T-helper 1 cell treated with Interleukin-12 subunit alpha and Interleukin-12 subunit beta and Interleukin-4 antibody, amounts not matched to agents 30 ng/mL and 1 ng/mL, for 36 hours (primary cell): ENCODE results near the gene CLRN3. TPM values are rescaled to one million over a fixed set of nuclear protein-coding genes. Genes with fewer than 3 reads are reported as not detected.

Experiments
- intact Hi-C: fragments of 100-400 bp; cut with micrococcal nuclease; formaldehyde crosslinking; loops from one replicate; pipeline ENCODE4 v1.15.1; 2024
- total RNA-seq: library from RNA; stranded (reverse); gene quantifications from 2 replicates; pipeline ENCODE4 v1.2.3, GENCODE V29; 2022

CLRN3 gene
- total RNA-seq, 1 donor from 2014 or later = not detected

DNA sequence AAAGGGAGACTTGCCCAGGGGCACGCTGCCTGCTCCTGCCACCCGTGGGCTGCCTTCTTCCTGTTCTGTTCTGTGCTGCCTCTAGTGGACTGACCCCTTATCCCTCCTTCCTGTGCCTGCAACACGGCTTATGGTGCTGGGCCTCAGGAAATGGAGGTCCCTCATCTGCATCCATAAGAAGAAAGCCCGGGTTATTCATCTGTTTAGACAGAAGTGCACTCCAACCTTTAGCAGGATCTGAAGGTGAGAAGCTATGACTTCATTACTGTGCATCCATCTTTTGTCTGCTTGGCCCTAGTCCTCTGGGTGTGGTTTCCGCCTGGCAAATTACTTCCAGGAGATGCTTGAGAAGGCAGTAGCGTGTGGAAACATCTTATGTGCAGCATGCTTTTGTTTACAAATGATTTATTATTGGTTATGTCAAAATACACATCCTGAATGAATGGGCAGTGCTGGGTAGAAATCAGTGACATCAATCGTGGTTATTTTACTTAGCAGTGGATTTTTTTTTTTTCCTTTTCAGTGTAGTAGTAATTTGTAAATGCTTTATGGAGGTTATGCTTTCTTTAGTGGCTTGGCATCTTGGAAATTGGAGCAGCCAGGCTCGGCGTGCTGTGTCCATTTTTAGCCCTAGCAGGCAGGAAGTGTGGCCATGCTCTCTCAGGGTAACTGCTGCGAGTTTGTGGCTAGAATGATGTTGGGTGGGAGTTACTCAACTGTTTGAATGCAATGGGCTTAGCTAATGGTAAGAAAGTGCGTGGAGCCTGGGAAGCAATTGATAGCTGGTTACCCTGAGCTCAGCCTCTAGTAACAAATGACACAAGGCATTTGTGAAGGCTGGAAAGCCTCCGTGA is 26.9 kb upstream of the CLRN3 start:
- intact Hi-C loops = no loop called here

DNA sequence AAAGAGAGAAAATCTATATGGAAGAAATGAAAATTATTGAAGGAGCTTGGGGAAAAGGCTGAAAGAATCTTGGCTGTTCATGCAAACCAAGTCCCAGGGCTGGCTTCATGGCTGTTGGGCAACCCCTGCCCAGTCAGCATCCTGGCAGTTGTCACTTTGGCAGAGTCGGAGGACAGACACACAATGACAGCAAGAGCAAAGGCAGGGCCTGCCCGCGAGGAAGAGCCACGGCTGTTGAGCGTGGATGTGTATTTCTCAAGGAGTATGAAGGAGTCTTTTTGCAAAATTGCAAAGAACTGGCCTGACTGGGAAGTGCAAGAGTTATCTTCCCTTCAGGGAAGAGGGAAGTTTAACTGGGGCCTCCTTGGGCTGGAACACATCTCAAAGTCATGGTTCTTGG is 25.8 kb upstream of the CLRN3 start:
- intact Hi-C loops = no loop called here

DNA sequence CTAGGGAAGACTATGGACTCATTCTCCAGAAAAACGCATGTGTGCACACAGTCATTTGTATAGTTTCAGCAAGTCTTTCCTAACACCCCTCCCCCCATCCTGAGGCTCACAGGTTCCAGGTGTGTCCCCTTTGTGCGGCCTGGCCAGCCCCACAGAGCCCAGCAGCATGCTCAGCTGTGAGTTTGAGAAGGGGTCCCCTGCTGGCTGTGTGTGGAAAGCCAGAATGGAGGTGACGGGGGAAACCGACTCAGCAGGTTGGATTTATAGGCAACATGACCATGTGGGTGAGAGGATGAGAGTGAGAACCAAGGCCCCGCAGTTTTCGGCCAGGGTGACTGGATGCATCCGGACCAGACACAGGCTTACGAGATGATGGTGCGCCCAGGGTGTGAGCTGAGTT is 24.1 kb upstream of the CLRN3 start:
- intact Hi-C loops = no loop called here

DNA sequence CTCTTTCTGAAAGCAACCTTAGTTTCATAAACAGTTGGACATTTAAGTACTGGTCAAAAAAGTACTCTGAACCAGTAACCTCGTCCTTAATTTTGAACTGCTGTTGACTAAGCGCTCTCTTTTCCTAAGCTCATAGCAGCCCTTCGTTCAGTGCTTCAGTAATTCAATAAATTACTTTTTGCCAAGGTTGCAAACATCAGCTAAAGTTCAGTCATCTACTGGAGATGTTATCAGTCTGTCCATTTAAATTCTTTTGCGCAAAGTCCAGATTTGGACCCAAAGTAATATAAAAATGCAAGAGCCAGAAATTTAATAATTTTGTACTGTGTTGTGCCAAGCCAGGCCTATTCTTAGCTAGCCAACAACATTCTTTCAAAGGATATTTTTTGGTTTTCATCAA is 22.6 kb upstream of the CLRN3 start:
- intact Hi-C loops = no loop called here

DNA sequence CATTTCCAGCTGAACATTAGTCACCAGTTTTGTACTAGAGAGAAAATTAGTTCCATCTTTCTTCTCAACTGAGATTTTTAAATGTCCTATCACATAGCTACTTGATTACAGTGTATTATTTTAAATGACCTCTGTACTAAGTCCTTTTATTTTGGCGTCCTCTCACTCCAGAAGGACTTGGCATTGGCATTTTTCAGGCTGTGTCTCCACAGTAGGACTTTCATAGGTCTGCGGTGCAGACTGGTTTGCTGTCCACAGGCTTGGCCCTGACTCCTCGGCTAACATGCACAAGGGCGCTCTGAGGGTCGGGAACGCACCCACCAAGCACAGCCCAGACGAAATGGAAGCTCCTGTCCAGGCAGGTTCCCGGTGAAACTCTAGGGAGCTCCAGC is 20.6 kb upstream of the CLRN3 start:
- intact Hi-C loops = no loop called here

DNA sequence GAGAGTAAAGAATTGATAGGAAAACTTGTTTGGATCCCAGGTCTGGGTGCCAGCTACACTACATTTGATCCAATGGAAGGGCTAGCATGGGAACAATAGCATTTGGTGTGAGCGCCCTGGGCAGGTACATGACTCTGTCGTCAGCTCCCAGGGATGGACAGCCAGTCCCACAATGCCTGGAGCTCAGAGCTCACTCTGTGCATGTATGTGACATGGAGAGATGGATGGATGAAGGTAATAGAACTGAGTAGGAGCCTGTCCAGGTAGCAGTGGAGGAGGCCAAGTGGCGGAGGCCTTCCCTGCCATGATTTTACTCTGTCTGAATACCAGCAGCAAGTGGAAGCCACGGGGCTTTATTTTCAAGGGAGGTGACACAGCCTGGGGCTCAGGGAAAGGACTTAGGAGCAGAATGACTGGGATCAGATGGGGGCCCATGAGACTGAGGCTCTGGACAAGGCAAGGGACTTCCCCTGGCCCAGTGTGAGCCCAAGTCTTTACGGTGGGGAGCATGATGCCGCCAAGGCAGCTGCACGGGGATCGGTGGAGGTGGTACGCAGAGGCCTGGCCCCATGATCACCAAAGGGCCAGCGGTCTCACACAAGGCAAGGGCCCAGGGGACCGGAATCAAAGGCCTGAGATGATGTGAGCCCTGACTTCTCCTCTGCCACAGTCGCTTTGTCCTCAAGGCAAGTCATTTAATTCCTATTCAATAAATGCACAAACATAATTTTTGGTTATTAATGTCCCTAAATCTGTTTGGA is 20.0 kb upstream of the CLRN3 start:
- intact Hi-C loops = no loop called here

DNA sequence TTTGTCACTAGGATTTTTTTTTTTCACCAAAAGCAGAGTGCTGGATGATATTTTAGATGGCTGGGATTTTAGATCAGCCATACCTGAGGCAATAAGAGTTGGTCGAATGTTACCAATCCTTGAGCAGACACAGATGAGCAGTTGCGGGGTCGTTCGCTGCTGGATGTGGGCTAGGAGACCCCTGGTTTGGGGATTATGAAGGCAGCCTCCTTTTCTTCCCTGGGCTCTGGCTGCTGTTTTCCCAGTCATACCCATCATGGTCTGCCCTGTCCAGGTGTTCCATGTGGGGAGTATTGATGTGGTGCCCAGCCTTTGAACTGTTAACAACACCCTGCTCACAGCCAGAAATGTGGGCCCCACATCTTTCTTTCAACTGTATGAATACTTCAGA is 19.1 kb upstream of the CLRN3 start:
- intact Hi-C loops = no loop called here

DNA sequence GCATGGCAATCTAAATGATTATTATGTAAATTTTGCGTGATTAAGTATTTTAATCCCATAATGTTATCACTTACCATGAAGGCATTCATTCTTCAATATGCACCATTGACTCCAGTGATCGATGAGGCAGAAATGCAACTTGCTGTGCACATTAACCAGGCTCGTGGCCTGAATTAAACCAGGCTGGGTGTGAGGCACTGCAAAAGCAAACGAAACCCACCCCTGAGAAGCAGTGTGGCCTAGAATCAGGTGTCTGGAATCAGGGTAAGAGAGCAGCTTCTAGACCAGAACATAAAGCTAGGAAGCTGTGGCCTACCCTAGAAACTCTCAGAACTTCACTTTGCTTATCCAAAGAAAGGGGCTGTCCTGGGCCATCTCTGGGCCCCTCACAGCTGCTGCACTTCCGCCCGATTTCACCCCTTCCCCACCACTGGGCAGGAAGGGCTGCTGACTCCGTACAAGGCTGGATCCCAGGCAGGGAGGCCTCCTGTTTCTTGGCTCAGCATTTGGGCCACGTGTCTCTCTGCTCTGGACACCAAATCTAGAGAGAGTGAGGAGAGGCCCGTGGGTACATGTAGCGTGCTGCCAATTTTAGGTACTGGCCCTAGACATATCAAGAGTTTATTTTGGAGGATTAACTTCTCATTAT is 18.6 kb upstream of the CLRN3 start:
- intact Hi-C loops = no loop called here

DNA sequence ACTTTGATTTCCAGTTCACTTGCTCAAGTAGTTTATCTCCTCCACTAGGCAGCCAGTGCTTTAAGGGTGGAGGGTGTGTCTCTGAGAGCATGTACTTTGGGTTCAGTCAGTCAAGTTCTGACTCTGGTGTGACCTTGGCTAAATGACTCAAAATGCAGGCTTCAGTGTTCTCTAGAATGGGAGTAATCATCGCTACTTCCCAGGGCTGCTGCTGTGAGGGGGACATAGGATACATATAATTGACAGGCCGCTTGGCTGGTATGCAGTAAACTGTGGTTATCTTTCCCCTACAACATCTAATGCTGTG is 17.7 kb upstream of the CLRN3 start:
- intact Hi-C loops = no loop called here

DNA sequence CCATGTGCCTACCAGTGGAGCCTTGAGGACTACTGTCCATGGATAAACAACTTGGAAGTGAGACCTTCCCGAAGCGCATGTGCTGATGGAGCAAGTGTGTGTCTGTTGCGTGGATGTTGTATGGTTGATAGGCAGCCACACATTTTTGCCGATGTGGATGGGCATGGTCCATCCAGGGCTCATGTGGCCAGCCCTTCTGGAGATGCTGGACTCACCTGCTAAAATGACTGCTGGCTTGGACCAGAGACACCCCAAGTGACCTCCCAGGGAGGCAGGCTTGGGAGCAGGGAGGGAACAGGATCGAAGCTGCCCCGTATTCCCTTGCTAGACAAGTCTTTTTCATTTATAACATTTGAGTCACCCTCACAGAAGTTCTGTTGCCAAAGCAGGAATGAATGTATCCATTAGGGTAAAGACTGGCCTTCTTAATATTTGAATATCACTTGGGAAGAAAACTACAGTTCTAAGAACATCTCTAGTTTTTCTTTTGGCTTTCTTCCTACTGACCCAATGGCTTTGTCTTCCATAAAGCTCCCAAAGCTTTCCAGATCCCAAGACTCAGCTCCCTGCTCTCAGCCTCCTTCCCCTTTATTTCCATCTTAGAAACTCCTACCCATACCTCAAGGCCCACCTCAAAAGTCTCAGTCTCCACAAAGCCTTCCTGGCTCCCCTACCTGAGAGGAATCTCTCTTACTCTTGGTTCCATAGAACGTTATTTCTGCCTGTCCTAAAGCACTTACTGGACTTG is 17.1 kb upstream of the CLRN3 start:
- intact Hi-C loops = loop anchor here (5.0 kb wide), 1 partner anchor 82 kb away; no protein-coding TSS in a partner anchor

DNA sequence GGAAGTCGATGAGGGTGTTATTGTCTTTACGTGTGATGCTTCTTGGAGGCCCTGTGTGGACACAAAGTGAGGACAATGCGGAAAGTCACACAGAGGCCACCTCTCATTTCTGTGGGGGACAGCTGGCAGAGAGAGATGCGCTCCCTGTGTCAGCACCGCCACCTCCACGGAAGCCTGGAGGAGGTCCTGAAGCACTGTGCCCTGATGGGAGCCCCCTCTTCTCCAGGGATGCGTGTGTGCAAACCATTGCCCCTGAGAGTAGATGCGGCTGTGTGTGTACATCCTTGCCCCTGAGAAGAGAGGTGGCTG is 16.2 kb upstream of the CLRN3 start:
- intact Hi-C loops = loop anchor here (5.0 kb wide), 1 partner anchor 83 kb away; no protein-coding TSS in a partner anchor

DNA sequence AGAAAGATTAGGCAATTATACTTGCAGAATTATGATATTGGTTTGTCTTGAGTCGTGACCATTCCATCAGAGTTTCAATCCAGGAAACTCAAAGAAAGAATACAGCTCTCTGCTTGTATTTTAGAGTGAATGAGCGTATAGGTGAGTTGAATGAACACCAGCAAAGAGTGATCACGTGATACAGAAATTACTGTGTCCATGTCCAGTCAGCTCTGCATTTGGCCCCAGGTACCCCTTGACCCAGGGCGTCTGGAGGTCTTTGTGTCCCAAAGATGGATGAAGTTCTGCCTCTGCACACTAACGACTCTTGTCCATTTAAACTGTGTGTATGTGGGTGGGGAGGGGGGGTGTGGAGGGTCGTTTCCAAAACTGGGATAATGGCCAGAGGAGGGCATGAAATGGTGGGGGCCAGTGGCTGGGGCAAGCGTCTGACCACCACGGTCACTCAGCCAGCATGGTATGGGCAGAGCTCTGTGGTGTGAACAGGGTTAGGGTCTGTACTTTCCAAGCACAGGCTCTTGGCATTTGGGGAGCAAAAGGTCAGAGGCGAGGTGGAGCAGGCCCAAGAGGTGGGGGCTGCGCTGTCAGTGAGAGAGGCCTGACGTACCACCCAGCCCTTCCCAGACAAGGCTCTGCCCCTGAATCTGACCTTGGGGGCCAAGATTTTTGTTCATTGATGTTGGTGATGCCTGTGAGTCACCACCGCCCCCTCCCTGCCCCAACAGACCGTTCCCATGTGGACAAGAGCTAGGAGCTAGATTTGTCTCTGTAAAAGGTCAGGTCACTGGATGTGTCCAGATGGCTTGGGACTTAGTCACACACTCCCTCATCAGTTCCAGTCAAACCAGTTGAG is 15.6 kb upstream of the CLRN3 start:
- intact Hi-C loops = loop anchor here (5.0 kb wide), 1 partner anchor 84 kb away; no protein-coding TSS in a partner anchor

DNA sequence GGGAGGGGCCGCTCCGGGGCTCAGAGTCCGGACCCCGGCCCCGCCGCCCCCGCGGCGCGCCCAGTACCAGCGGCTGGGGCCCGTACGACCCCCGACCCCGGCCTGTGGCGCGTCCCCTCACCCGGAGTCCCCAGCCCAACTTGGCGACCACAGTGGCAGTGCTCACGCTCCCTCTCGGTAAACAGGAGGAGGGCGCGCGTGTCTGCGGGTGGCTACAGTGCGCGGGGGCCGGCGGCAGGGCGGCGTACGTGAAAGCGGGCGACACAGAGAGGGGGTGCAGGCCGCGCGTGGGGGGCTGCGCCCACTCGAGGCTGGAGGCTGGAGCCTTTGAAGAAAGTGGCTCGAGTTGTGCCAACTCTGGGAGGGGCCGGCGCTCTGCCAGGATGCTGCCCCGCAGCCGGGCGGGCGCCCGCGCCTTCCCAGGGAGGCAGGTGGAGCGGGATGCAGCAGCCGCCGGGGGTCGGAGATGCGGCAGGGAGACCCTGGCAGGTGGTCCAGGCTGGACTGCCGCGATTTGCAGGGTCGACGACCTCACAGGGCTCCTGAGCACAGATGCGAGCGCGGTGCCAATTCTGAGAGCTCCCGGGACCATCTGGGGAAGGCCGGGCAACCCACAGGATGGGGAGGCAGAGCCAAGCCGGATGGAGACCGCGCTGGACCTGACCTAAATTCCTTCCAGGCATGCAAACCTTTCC is 14.8 kb upstream of the CLRN3 start:
- intact Hi-C loops = loop anchor here (1.0 to 5.0 kb wide), 2 partner anchors 85 to 162 kb away; no protein-coding TSS in a partner anchor

DNA sequence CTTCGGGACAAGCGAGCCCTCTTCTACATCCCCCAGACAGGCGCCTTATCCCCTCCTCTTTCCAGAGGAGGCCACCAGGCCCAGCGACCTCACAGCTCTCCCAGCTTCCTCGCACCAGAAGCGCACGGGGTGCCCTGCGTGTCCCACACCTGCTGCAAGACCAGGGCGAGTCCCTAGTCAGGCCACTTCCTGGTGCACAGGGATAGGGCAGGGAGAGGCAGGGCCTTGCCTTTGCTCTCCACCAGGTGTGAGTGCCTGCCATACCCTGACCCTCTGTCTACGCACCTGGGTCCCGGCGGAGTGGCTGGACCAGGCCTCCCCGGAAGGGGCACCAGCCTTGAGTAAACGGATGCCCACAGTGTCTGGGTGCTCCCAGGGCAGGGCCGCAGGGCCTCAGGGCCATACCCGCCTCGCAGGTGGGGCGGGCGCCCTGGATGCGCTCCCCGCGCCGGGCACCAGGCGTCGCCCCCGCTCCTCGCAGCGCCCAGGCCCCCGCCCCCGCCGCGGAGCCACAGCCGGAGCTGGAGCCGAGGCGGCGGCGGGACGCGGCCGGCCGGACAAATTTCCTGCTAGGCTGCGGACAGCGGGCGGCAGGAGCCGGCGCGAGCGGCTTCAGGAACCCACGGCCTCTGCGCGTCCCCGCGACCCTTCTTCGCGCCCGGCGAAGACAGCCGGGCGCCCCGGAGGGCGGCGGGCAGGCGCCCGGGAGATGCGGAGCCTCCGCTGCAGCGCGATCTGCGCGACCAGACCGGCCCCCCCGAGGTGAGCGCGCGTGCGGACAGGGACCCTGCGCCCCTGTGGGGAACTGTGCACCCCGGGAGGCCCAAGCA is 14.0 kb upstream of the CLRN3 start, which contains the start of gene PTPRE:
TSS of gene PTPRE (plus strand) at position 556 of the 830 bp plus-strand sequence. CDS start 133,779 bp downstream, outside the sequence.
- intact Hi-C loops = loop anchor here (1.0 to 5.0 kb wide), 4 partner anchors 86 to 244 kb away; no protein-coding TSS in a partner anchor

DNA sequence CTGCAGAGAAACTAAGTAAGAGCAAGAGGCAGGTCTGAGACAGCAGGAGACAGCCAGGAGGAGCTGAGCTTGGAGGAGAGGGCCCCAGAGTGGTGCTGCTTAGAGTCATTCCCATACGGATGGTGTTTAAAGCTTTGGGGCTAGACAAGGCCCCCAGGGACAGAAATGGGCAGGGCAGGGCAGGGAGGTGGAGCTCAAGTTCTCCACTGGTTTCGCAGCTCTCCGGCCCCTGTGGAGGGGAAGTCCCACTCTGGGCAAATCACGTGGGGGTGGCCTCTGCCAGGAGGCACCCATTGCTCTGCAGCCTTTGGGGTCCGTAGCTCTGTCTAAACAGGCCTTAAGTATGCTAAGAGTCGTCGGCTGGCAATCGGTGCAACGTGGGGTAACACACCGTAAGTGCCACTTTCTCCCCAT is 13.1 kb upstream of the CLRN3 start:
- intact Hi-C loops = loop anchor here (1.0 to 5.0 kb wide), 3 partner anchors 86 to 244 kb away; no protein-coding TSS in a partner anchor

DNA sequence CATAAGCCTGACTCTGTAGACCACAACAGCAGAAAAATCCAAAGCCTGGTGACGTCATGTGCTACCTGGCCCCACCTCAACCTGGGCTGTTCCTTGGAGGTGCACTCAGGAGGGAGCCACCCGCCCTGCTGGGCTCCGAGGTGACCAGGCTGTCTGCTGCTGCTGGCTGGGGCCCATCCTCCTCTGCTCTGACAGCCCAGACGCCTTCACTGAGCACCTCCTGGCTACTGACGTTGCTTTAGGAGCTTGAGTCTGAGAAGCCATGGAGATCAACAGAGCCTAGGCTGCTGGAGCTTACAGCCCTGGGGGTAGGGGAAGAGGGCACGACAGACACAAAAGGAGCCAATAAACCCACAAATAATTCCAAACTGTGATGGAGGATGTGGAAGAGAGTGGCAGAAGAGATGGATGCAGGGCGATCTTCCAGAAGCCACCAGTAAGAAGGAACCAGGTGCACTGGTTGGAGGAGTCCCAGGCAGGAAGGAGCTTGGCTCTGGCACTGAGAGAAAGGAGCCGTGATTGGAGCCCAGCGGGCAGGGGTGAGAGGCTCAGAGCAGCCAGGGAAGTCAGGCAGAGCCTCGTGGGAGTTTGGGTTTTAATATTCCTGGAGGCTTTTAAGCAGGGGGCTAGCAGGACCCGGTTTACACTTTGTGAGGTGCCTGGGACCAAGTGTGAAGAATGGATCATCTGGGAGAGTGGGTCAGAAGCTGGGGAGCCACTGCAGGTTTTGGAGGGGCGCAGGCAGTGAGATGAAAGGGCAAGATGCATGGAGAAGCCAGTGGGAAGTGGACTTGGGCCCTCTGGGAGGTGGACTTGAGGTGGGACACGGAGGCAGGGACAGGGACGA is 12.5 kb upstream of the CLRN3 start:
- intact Hi-C loops = loop anchor here (5.0 kb wide), 1 partner anchor 87 kb away; no protein-coding TSS in a partner anchor

DNA sequence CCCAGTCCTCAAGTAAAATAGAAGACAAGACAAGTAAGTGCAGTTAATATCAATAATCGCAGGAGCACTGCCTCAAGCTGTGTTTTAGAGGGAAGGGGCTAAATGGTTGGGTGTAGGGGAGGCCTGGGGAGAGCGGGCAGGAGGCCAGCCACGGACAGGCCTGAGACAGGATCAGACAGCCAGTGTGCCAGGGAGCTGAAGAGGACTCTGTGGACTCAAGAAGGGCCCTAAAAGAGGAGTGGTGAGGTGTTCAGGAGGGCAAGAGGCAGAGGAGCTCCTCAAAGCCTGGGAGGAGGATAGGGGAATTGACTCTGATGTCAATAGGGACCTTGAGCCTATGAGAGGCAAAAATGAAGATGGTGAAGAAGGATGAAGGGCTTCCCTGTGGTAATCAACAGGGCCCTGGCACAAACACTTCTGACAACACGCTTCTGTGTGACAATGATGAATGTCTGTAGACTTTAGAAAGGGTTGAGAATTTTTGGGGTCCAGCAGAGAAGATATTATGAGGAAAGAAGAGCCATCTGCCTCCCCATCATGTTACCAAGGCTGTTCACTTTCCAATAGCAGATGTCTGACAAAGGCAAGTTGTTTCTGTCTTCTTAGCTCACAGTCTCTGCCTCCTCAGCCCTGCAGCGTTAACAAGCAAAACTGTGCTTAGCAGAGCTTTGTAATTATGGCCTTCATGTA is 11.7 kb upstream of the CLRN3 start:
- intact Hi-C loops = no loop called here
